GM10266 (cell line): ENCODE data around the gene SLC24A1.

Experiments used
- DNase-seq: peaks from one replicate; pipeline ENCODE4 v3.0.0; 2012; ENCODE audit errors: extremely low spot score
- TF ChIP-seq, protein P1 (sequence below): IDR thresholded peaks from 2 replicates; pipeline ENCODE4 v1.5.1; 2012; ENCODE audit warnings: mild to moderate bottlenecking, low read depth; ENCODE audit not compliant: control insufficient read depth, insufficient read depth; ENCODE audit errors: missing control alignments

Gene SLC24A1

DNA sequence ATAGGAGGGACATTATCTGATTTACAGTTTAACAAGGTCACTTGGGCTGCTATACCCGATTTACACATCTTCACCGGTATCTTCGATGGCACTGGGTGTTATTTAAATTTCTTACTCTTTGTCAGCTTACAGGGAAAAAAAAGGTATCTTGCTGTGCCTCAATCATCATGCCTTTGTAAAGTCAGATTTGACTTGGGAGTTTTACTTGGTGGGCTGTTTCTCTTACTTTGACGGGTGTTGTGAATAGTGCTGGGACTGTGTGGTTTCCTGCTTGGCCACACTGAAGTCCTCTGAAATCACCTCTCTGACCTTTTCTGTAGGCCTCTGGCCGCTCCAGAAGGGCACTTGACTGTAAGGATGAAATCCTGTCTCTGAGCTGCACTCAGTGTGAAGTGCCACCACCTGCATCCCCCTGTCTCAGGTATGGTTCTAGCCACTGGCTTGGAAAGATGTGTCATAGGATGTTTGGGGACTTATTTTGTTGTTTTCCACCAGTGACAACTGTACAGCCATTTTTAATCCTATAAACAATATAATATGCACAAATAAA, 3.1 kb upstream of the SLC24A1 start:
- TF ChIP-seq, protein P1, sequence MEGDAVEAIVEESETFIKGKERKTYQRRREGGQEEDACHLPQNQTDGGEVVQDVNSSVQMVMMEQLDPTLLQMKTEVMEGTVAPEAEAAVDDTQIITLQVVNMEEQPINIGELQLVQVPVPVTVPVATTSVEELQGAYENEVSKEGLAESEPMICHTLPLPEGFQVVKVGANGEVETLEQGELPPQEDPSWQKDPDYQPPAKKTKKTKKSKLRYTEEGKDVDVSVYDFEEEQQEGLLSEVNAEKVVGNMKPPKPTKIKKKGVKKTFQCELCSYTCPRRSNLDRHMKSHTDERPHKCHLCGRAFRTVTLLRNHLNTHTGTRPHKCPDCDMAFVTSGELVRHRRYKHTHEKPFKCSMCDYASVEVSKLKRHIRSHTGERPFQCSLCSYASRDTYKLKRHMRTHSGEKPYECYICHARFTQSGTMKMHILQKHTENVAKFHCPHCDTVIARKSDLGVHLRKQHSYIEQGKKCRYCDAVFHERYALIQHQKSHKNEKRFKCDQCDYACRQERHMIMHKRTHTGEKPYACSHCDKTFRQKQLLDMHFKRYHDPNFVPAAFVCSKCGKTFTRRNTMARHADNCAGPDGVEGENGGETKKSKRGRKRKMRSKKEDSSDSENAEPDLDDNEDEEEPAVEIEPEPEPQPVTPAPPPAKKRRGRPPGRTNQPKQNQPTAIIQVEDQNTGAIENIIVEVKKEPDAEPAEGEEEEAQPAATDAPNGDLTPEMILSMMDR: no peak
- DNase-seq: no peak

DNA sequence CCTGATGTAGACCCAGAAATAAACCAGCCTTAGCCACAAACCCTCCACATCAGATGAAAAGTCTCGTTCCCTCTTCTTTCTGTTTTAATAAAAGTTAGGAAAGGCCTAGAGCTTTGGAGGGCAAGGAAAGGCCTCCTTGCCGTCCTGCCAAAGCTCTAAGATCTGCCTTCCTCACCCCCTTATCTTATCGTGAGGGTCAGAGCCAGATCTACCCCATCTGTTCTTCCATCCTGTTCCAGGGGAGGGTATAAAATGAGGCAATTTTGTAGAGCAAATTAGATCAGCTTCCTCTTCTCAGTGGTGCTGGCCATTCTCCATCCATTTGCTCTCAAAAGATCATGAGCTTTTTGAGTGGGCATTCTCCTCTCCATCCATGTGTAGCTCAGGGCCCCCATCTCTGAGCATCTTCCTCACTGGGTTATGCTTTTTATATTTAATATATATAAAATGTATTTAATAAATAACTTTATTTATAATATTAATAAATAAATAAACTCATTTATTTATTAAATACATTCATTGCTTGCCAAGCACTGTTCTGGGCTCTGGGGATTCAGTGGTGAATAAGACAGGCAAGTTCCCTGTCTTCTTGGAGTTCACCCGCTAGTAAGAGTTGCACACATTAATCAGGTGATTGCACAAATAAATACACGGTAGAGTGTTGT, 2.0 kb upstream of the SLC24A1 start:
- DNase-seq: no peak
- TF ChIP-seq, protein P1: no peak

GRCh38 chr15:65620833-65621232, 905 bp upstream of the SLC24A1 start:
- no peak for DNase-seq
- TF ChIP-seq, protein P1: no peak

GRCh38 chr15:65623103-65623502, 1.4 kb downstream of the SLC24A1 start:
- no peak for DNase-seq
- TF ChIP-seq, protein P1: no peak

GRCh38 chr15:65626856-65627255, 5.1 kb downstream of the SLC24A1 start:
- DNase-seq: no peak
- TF ChIP-seq, protein P1: no peak

DNA sequence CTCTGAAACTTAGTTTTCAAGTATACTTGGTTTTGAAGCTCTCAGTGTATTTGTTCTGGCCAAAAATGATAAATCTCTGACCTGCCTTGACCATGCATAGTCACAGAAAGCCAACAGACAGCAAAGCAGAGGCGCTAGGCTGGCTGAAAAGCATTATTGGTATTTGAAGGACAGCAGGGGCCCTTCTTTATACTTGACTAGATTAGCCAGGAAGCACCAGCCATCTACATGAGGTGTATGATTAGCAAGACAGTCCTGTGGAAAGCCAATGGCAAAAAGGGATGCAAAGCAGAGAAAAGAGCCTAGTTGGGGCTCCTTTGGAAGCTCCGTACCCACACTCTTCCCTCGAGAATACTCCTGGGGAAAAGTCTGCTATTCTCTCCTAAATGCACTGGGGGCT, 7.8 kb downstream of the SLC24A1 start:
- TF ChIP-seq, protein P1: no peak

DNA sequence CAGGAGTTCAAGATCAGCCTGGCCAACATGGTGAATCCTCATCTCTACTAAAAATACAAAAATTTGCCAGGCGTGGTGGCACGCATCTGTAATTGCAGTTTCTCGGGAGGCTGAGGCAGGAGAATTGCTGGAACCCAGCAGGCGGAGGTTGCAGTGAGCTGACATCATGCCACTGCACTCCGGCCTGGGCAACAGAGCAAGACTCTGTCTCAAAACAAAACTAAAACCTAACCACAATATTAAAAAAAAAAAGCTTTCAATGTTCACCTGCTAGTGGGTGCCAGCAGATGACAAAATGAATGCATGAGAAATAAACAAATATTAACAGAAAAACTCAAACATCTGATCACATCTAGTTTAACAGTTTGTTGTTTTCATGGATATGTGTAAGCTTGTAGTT, 9.0 kb downstream of the SLC24A1 start:
- DNase-seq: no peak
- TF ChIP-seq, protein P1: no peak

More for the DNA sequence above, 7.8 kb downstream of the SLC24A1 start:
- DNase-seq: no peak
